Upper lobe of left lung (tissue), 4 donors: ENCODE results near the gene TLK2.

ENCODE experiments used
- EP300 ChIP-seq, 4 donors: sonication (generic); formaldehyde crosslinking; IDR thresholded peaks; one replicate each; pipeline ENCODE4 v1.5.1; 2017; ENCODE audit warnings: antibody characterized with exemption in 4 of 4, control low read depth in 2 of 4
- POLR2A ChIP-seq, 4 donors: fragments of 450-650 bp; IDR thresholded peaks; one replicate each; pipeline ENCODE4 v1.5.1; 2016 to 2017; ENCODE audit warnings: antibody characterized with exemption in 4 of 4, mild to moderate bottlenecking in 2 of 4
- POLR2AphosphoS5 ChIP-seq, 2 donors: sonication (generic); formaldehyde crosslinking; IDR thresholded peaks; one replicate each; pipeline ENCODE4 v1.5.1; 2017; ENCODE audit warnings: antibody characterized with exemption in 2 of 2
- TF ChIP-seq, protein P1 (sequence below), 6 experiments: fragments of 450-650 bp in 4 of 6; fragments of 200-600 bp in 2 of 6; sonication (generic) in 2 of 6; IDR thresholded peaks; one replicate each; pipeline ENCODE4 v1.5.1; 2016 to 2019; ENCODE audit warnings: antibody characterized with exemption in 6 of 6

DNA sequence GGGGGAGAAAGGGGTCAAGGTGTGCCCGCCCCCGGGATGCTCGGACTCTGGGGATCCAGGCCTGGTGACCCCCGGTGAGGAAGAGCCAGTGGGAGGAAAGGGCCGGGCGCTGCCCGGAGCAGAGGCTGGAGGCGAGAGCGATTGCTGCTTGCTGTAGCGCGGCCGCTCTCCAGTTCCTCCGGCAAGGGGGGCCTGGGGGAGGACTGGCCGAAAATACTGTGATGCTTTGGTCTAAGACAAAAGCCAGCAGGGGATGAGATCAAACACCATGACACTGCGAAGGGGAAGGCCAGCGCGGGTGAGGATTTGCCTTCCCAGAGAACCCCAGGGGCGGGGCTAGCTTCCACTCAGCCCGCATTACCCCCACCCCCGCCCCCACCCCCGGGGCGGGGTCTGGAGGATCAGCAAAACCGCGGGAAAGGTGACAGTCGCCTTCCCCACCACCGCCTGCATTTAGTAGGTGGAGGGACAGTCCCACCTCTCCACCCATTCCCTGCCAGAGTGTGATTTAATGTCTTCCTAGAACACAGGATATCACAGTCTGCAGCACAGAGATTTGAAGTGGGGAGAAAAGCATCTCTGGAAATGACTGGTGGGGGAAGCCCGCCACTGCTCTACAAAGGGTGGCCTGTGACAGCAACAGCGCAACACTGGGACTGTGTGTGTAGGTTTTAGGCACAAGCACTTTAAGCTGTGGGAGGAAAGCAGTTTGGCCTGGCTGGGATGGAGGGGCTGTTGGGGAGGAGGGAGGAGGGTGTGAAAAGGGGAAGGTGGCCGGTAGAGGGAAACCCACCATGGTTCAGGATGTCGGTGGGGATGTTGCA is 174.6 kb downstream of the TLK2 start:
- TF ChIP-seq, protein P1, sequence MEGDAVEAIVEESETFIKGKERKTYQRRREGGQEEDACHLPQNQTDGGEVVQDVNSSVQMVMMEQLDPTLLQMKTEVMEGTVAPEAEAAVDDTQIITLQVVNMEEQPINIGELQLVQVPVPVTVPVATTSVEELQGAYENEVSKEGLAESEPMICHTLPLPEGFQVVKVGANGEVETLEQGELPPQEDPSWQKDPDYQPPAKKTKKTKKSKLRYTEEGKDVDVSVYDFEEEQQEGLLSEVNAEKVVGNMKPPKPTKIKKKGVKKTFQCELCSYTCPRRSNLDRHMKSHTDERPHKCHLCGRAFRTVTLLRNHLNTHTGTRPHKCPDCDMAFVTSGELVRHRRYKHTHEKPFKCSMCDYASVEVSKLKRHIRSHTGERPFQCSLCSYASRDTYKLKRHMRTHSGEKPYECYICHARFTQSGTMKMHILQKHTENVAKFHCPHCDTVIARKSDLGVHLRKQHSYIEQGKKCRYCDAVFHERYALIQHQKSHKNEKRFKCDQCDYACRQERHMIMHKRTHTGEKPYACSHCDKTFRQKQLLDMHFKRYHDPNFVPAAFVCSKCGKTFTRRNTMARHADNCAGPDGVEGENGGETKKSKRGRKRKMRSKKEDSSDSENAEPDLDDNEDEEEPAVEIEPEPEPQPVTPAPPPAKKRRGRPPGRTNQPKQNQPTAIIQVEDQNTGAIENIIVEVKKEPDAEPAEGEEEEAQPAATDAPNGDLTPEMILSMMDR (IDR thresholded peaks at IDR 0.05) = no peak
- TF ChIP-seq POLR2A (IDR thresholded peaks at IDR 0.05) (peak in 1 of 4 donors; percentile 23), EP300 (IDR thresholded peaks at IDR 0.05) (no peak), POLR2AphosphoS5 (IDR thresholded peaks at IDR 0.05) (peak in 1 of 2 donors; percentile 13)
